HEK293 (cell line): ENCODE results near the gene PAX2.
A peak's percentile ranks its signal among the peaks of the same experiment; 100 is the strongest.

ENCODE experiments used
- PRDM2 ChIP-seq: fragments of 450-650 bp; formaldehyde crosslinking; IDR thresholded peaks from 2 replicates; pipeline ENCODE4 v1.5.1; 2016; ENCODE audit warnings: missing biosample characterization, missing genetic modification characterization, borderline replicate concordance
- SP2 ChIP-seq: fragments of 450-650 bp; formaldehyde crosslinking; IDR thresholded peaks from 2 replicates; pipeline ENCODE4 v1.5.1; 2016; ENCODE audit warnings: missing biosample characterization, missing genetic modification characterization
- TCF7L2 ChIP-seq: IDR thresholded peaks from 2 replicates; pipeline ENCODE4 v1.6.1; 2011; ENCODE audit warnings: low read depth, mild to moderate bottlenecking, inconsistent platforms, low read length, moderate library complexity, borderline replicate concordance
- ZNF341 ChIP-seq: fragments of 450-650 bp; formaldehyde crosslinking; IDR thresholded peaks from 2 replicates; pipeline ENCODE4; 2016; ENCODE audit warnings: low read depth, missing biosample characterization, missing genetic modification characterization
- ZSCAN30 ChIP-seq: fragments of 450-650 bp; IDR thresholded peaks from 2 replicates; pipeline ENCODE4 v1.5.1; 2018; ENCODE audit warnings: missing biosample characterization, mild to moderate bottlenecking, missing genetic modification characterization, moderate library complexity
- TF ChIP-seq, protein P1 (sequence below): fragments of 450-650 bp; formaldehyde crosslinking; IDR thresholded peaks from 2 replicates; pipeline ENCODE4 v1.5.1; 2016; ENCODE audit warnings: missing biosample characterization, missing genetic modification characterization

Gene PAX2

GRCh38 chr10:100878291-100878910 is 133.0 kb downstream of the PAX2 start (continued):
- TF ChIP-seq PRDM2: no peak
- no peak for TF ChIP-seq SP2 (tag by site-specific recombination)
- TF ChIP-seq, protein P1, sequence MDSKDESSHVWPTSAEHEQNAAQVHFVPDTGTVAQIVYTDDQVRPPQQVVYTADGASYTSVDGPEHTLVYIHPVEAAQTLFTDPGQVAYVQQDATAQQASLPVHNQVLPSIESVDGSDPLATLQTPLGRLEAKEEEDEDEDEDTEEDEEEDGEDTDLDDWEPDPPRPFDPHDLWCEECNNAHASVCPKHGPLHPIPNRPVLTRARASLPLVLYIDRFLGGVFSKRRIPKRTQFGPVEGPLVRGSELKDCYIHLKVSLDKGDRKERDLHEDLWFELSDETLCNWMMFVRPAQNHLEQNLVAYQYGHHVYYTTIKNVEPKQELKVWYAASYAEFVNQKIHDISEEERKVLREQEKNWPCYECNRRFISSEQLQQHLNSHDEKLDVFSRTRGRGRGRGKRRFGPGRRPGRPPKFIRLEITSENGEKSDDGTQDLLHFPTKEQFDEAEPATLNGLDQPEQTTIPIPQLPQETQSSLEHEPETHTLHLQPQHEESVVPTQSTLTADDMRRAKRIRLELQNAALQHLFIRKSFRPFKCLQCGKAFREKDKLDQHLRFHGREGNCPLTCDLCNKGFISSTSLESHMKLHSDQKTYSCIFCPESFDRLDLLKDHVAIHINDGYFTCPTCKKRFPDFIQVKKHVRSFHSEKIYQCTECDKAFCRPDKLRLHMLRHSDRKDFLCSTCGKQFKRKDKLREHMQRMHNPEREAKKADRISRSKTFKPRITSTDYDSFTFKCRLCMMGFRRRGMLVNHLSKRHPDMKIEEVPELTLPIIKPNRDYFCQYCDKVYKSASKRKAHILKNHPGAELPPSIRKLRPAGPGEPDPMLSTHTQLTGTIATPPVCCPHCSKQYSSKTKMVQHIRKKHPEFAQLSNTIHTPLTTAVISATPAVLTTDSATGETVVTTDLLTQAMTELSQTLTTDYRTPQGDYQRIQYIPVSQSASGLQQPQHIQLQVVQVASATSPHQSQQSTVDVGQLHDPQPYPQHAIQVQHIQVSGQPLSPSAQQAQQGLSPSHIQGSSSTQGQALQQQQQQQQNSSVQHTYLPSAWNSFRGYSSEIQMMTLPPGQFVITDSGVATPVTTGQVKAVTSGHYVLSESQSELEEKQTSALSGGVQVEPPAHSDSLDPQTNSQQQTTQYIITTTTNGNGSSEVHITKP (tag by site-specific recombination): 0 out of 2 replicates have a peak, but pooled peaks have one; percentile 18
- TF ChIP-seq ZNF341: peak; percentile 66; the same call in 1 of the 2 replicates
- TF ChIP-seq TCF7L2: no peak
- peak; percentile 79; the same call in 1 of the 2 replicates for TF ChIP-seq ZSCAN30
- TF ChIP-seq, all 188 proteins: peak for 23
